ENCODE measurements around the gene MTMR3.
"Not testable (repeated sequence)": the region's sequence is repeated elsewhere in the genome, so short reads cannot be mapped to it uniquely, and the experiment has no call there.

MTMR3 gene

GRCh38 chr22:29883045-29883774 is at the start of gene MTMR3:
MTMR3 (plus strand) TSS chr22:29883174; CDS start chr22:29971060, 87,886 bp downstream.
- H3K9me3 Mint-ChIP-seq = peaks cover 0 to 2% of the 10 kb centered on the region in 2 donors
- peaks cover 0 to 1% of the 10 kb centered on the region in 2 donors for H3K36me3 Mint-ChIP-seq
- peak within 1 kb of the TSS; percentile 83 to 94 for H3K4me3 Mint-ChIP-seq
- DNase-seq (peak; percentile 93), ATAC-seq (replicated peaks) (peak; percentile 93)
- peaks cover 6 to 17% of the 10 kb centered on the region in 2 donors for H3K4me1 Mint-ChIP-seq
- H3K27me3 Mint-ChIP-seq = no peaks in the 10 kb centered on the region
- peak within 1 kb of the TSS; percentile 93 for H3K27ac Mint-ChIP-seq

DNA sequence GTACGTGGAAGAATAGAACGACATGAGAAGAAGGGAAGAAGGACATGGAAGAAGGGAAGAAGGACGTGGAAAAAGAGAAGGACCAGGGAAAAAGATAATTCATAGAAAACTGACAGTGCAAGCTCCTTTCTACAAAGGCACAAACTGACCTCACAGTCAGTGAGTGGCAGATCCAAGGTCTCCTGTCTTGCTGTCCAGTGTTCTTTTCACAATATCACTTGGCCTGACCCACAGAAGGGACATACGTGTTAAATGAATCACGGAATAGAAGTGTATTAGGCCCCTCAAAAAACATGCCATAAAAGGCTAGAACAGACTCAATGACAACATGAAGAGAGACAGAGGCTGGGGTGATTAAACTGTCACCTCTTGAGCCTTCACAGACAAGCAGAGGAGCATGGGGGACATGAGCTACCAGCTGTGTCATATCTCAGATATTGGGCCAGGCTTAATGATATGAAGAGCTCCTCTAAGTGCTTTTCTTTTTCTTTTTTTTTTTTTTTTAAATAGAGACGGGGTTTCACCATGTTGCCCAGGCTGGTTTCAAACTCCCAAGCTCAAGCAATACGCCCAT is 49.5 kb upstream of the MTMR3 start:
- peaks cover 22 to 53% of the 10 kb centered on the region in 2 donors for H3K4me1 Mint-ChIP-seq
- H3K36me3 Mint-ChIP-seq = peaks cover 21 to 53% of the 10 kb centered on the region in 2 donors
- no peak overlapping the region for H3K4me3 Mint-ChIP-seq
- no peak overlapping the region for H3K27ac Mint-ChIP-seq
- H3K9me3 Mint-ChIP-seq = no peaks in the 10 kb centered on the region
- DNase-seq (no peak), ATAC-seq (replicated peaks) (no peak)
- no peaks in the 10 kb centered on the region for H3K27me3 Mint-ChIP-seq

GRCh38 chr22:29834046-29834445 is 48.9 kb upstream of the MTMR3 start:
- no peak overlapping the region for H3K4me3 Mint-ChIP-seq
- peaks cover 20 to 52% of the 10 kb centered on the region in 2 donors for H3K36me3 Mint-ChIP-seq
- no peaks in the 10 kb centered on the region for H3K27me3 Mint-ChIP-seq
- ATAC-seq (replicated peaks) = no peak
- H3K9me3 Mint-ChIP-seq = no peaks in the 10 kb centered on the region
- peaks cover 23 to 54% of the 10 kb centered on the region in 2 donors for H3K4me1 Mint-ChIP-seq
- DNase-seq = no peak
- no peak overlapping the region for H3K27ac Mint-ChIP-seq

GRCh38 chr22:29836791-29837370 is 46.1 kb upstream of the MTMR3 start:
- H3K27me3 Mint-ChIP-seq; DNase-seq; ATAC-seq (replicated peaks); H3K9me3 Mint-ChIP-seq; H3K27ac Mint-ChIP-seq: not testable (repeated sequence)
- Mint-ChIP-seq H3K36me3 (peaks cover 9 to 29% of the 10 kb centered on the region in 2 donors), H3K4me1 (peaks cover 19 to 36% of the 10 kb centered on the region in 2 donors), H3K4me3 (peak overlapping the region; percentile 89 to 98)

- Mint-ChIP-seq H3K36me3 (peaks cover 9 to 23% of the 10 kb centered on the region in 2 donors), H3K4me1 (peaks cover 16 to 31% of the 10 kb centered on the region in 2 donors), H3K9me3 (no peaks in the 10 kb centered on the region), H3K27me3 (peaks cover 0 to 5% of the 10 kb centered on the region in 2 donors), H3K4me3 (peak within 1 kb of the TSS; percentile 89 to 98), H3K27ac (peak within 1 kb of the TSS; percentile 98)
- ATAC-seq (replicated peaks) = peak; percentile 98 to 99
- peak; percentile 98 for DNase-seq
Observed at GRCh38 chr22:29837741-29838598, 45.0 kb upstream of the MTMR3 start, which contains the start of gene ASCC2. ASCC2 (minus strand) TSS chr22:29838274; CDS start chr22:29832325, 5,949 bp downstream.

GRCh38 chr22:29838599-29838956 is 44.4 kb upstream of the MTMR3 start:
- ATAC-seq (replicated peaks) (peak; percentile 26), DNase-seq (no peak)
- H3K4me3 Mint-ChIP-seq = peak overlapping the region; percentile 89 to 98

GRCh38 chr22:29839039-29839438 is 43.9 kb upstream of the MTMR3 start:
- peaks cover 0 to 5% of the 10 kb centered on the region in 2 donors for H3K27me3 Mint-ChIP-seq
- no peaks in the 10 kb centered on the region for H3K9me3 Mint-ChIP-seq
- DNase-seq (no peak), ATAC-seq (replicated peaks) (no peak)
- H3K27ac Mint-ChIP-seq = no peak overlapping the region
- peaks cover 14 to 31% of the 10 kb centered on the region in 2 donors for H3K4me1 Mint-ChIP-seq
- peak overlapping the region in 1 of 2 donors; percentile 89 for H3K4me3 Mint-ChIP-seq
- H3K36me3 Mint-ChIP-seq = peaks cover 7 to 15% of the 10 kb centered on the region in 2 donors

More at GRCh38 chr22:29838599-29838956, 44.4 kb upstream of the MTMR3 start:
- peak overlapping the region; percentile 98 for H3K27ac Mint-ChIP-seq
- H3K27me3 Mint-ChIP-seq = peaks cover 0 to 5% of the 10 kb centered on the region in 2 donors
- no peaks in the 10 kb centered on the region for H3K9me3 Mint-ChIP-seq
- H3K4me1 Mint-ChIP-seq = peaks cover 14 to 31% of the 10 kb centered on the region in 2 donors
- H3K36me3 Mint-ChIP-seq = peaks cover 9 to 17% of the 10 kb centered on the region in 2 donors

GRCh38 chr22:29840498-29840897 is 42.5 kb upstream of the MTMR3 start:
- no peaks in the 10 kb centered on the region for H3K9me3 Mint-ChIP-seq
- peaks cover 3 to 10% of the 10 kb centered on the region in 2 donors for H3K36me3 Mint-ChIP-seq
- H3K4me3 Mint-ChIP-seq = no peak overlapping the region
- peaks cover 0 to 6% of the 10 kb centered on the region in 2 donors for H3K27me3 Mint-ChIP-seq
- H3K4me1 Mint-ChIP-seq = peaks cover 12 to 29% of the 10 kb centered on the region in 2 donors
- no peak for ATAC-seq (replicated peaks)
- no peak for DNase-seq
- H3K27ac Mint-ChIP-seq = no peak overlapping the region

DNA sequence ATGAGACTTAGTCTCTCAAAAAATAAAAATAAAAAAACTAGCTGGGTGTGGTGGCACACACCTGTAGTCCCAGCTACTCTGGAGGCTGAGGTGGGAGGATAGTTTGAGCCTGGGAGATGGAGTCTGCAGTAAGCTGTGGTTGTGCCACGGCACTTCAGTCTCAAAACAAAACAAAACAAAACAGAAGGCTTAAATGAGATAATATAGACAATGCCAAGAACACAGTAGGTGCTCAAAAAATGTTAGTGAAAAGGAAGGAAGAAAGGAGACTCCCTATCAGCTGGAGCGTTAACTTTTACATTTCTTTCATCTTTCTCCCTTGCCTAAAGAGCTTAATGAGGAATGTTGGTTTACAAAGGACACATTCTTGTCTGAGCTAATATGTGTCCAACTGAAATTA is 40.8 kb upstream of the MTMR3 start:
- DNase-seq (no peak), ATAC-seq (replicated peaks) (no peak)
- Mint-ChIP-seq H3K36me3 (peaks cover 0 to 8% of the 10 kb centered on the region in 2 donors), H3K4me1 (peaks cover 4 to 13% of the 10 kb centered on the region in 2 donors), H3K27me3 (peaks cover 0 to 17% of the 10 kb centered on the region in 2 donors), H3K4me3 (no peak overlapping the region), H3K27ac (no peak overlapping the region), H3K9me3 (peaks cover 0 to 4% of the 10 kb centered on the region in 2 donors)

DNA sequence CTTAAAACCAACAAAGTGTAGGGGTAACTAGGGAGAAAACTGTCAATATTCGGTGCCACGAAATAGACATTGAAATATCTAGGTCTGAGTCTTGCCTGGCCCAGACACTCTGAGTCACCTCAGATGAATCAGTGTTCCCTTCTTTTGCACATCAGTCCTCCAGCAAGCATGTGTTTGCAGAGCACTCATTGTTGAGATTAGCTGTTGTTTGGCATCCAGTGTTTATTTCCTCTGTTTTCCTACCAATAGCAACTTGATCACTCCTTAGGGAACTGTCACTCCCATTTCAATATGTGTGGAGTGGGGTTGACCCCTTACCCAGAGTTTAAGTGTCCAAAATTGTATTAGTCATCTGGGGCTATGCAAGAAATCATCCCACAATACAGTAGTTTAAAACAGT is 40.2 kb upstream of the MTMR3 start:
- Mint-ChIP-seq H3K27me3 (peaks cover 0 to 17% of the 10 kb centered on the region in 2 donors), H3K27ac (no peak overlapping the region), H3K4me3 (no peak overlapping the region), H3K9me3 (peaks cover 0 to 4% of the 10 kb centered on the region in 2 donors), H3K4me1 (peaks cover 4 to 9% of the 10 kb centered on the region in 2 donors), H3K36me3 (peaks cover 0 to 5% of the 10 kb centered on the region in 2 donors)
- no peak for DNase-seq
- ATAC-seq (replicated peaks) = no peak

DNA sequence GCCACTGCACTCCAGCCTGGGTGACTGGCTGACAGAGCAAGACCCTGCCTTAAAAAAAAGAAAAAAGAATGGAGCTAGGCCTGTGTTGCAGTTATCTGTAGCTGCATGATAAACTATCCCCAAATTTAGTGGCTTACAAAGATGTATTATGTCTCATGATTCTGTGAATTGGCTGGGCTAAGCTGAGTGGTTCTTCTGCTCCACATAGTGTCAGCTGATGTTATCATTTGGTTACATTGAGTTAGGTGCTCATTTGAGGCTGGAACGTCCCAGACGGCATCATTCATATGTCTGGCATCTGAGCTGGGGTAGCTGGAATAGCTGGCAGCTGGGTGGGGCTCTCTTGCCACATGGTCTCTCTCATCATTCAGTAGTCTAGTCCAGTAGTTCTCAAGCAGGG is 36.7 kb upstream of the MTMR3 start:
- Mint-ChIP-seq H3K27ac (no peak overlapping the region), H3K4me3 (no peak overlapping the region), H3K36me3 (peaks cover 0 to 4% of the 10 kb centered on the region in 2 donors), H3K4me1 (no peaks in the 10 kb centered on the region), H3K9me3 (peaks cover 0 to 4% of the 10 kb centered on the region in 2 donors), H3K27me3 (peaks cover 3 to 22% of the 10 kb centered on the region in 2 donors)
- DNase-seq (no peak), ATAC-seq (replicated peaks) (no peak)

GRCh38 chr22:29848111-29848510 is 34.9 kb upstream of the MTMR3 start:
- Mint-ChIP-seq H3K27me3 (peaks cover 3 to 17% of the 10 kb centered on the region in 2 donors), H3K4me1 (no peaks in the 10 kb centered on the region), H3K36me3 (peaks cover 0 to 4% of the 10 kb centered on the region in 2 donors), H3K9me3 (peaks cover 0 to 4% of the 10 kb centered on the region in 2 donors), H3K4me3 (no peak overlapping the region), H3K27ac (no peak overlapping the region)
- ATAC-seq (replicated peaks) (no peak), DNase-seq (no peak)

GRCh38 chr22:29854432-29854831 is 28.5 kb upstream of the MTMR3 start:
- Mint-ChIP-seq H3K9me3 (no peaks in the 10 kb centered on the region), H3K4me3 (no peak overlapping the region), H3K36me3 (no peaks in the 10 kb centered on the region), H3K27ac (no peak overlapping the region), H3K4me1 (no peaks in the 10 kb centered on the region), H3K27me3 (peaks cover 4 to 7% of the 10 kb centered on the region in 2 donors)
- ATAC-seq (replicated peaks) (no peak), DNase-seq (no peak)
